HEK293 (cell line): ENCODE data around the gene MEI1.

Source experiments
- AEBP2 ChIP-seq: fragments of 450-650 bp; formaldehyde crosslinking; IDR thresholded peaks from 2 replicates; pipeline ENCODE4 v1.5.1; 2016; ENCODE audit warnings: missing biosample characterization, missing genetic modification characterization, borderline replicate concordance
- BCL11B ChIP-seq: fragments of 450-650 bp; formaldehyde crosslinking; IDR thresholded peaks from 2 replicates; pipeline ENCODE4 v1.5.1; 2016; ENCODE audit warnings: low read depth, missing biosample characterization, missing genetic modification characterization
- CTCF ChIP-seq: fragments of 450-650 bp; formaldehyde crosslinking; IDR thresholded peaks from 2 replicates; pipeline ENCODE4 v1.5.1; 2016; ENCODE audit warnings: missing biosample characterization, missing genetic modification characterization
- GLI4 ChIP-seq: fragments of 450-650 bp; formaldehyde crosslinking; IDR thresholded peaks from 2 replicates; pipeline ENCODE4 v1.5.1; 2016; ENCODE audit warnings: missing biosample characterization, missing genetic modification characterization
- GLIS2 ChIP-seq: fragments of 450-650 bp; formaldehyde crosslinking; IDR thresholded peaks from 2 replicates; pipeline ENCODE4 v1.5.1; 2016; ENCODE audit warnings: missing biosample characterization, missing genetic modification characterization
- HOXC10 ChIP-seq: sonication (generic); formaldehyde crosslinking; IDR thresholded peaks from 2 replicates; pipeline ENCODE4 v1.8.1; 2023; ENCODE audit warnings: mild to moderate bottlenecking, missing genetic modification reagents
- HOXD13 ChIP-seq: sonication (generic); formaldehyde crosslinking; IDR thresholded peaks from 2 replicates; pipeline ENCODE4 v1.8.0; 2022; ENCODE audit warnings: missing genetic modification reagents, borderline replicate concordance
- REPIN1 ChIP-seq: fragments of 450-650 bp; formaldehyde crosslinking; IDR thresholded peaks from 2 replicates; pipeline ENCODE4 v1.5.1; 2017; ENCODE audit warnings: missing biosample characterization, missing genetic modification characterization, low read depth
- REST ChIP-seq: fragments of 450-650 bp; formaldehyde crosslinking; IDR thresholded peaks from 2 replicates; pipeline ENCODE4 v1.5.1; 2016; ENCODE audit warnings: missing biosample characterization, missing genetic modification characterization
- SETDB1 ChIP-seq: IDR thresholded peaks from one replicate; pipeline ENCODE4 v1.6.1; 2017; ENCODE audit warnings: mild to moderate bottlenecking, low read length, moderate library complexity, mixed read lengths; ENCODE audit not compliant: insufficient read length
- TRIM28 ChIP-seq: IDR thresholded peaks from 2 replicates; pipeline ENCODE4 v1.6.1; 2011; ENCODE audit warnings: low read length, control low read depth, borderline replicate concordance
- WT1 ChIP-seq: fragments of 450-650 bp; formaldehyde crosslinking; IDR thresholded peaks from 2 replicates; pipeline ENCODE4 v1.5.1; 2016; ENCODE audit warnings: missing biosample characterization, missing genetic modification characterization
- YY2 ChIP-seq: fragments of 450-650 bp; formaldehyde crosslinking; IDR thresholded peaks from 2 replicates; pipeline ENCODE4 v1.5.1; 2016; ENCODE audit warnings: missing biosample characterization, missing genetic modification characterization
- ZBTB26 ChIP-seq: fragments of 450-650 bp; formaldehyde crosslinking; optimal IDR thresholded peaks from 2 replicates; pipeline ENCODE3; 2016; ENCODE audit warnings: missing biosample characterization, mild to moderate bottlenecking, missing genetic modification characterization
- ZBTB8A ChIP-seq: fragments of 450-650 bp; formaldehyde crosslinking; IDR thresholded peaks from 2 replicates; pipeline ENCODE4 v1.5.1; 2016; ENCODE audit warnings: missing biosample characterization, missing genetic modification characterization
- ZFHX2 ChIP-seq: fragments of 450-650 bp; formaldehyde crosslinking; conservative IDR thresholded peaks from 2 replicates; pipeline ENCODE4 v1.5.1; 2016; ENCODE audit warnings: missing biosample characterization, missing genetic modification characterization
- ZNF138 ChIP-seq: fragments of 450-650 bp; formaldehyde crosslinking; IDR thresholded peaks from 2 replicates; pipeline ENCODE4 v1.5.1; 2016; ENCODE audit warnings: missing biosample characterization, missing genetic modification characterization, borderline replicate concordance
- ZNF248 ChIP-seq: fragments of 450-650 bp; formaldehyde crosslinking; IDR thresholded peaks from 2 replicates; pipeline ENCODE4 v1.5.1; 2017; ENCODE audit warnings: missing biosample characterization, missing genetic modification characterization
- ZNF274 ChIP-seq, 2 experiments: fragments of 200-500 bp in 1 of 2; fragments of 450-650 bp in 1 of 2; sonication (Bioruptor generic) in 1 of 2; formaldehyde crosslinking in 1 of 2; IDR thresholded peaks; 2 replicates each; pipeline versions ENCODE4 v1.5.1 to v1.6.1; 2014 to 2016; ENCODE audit warnings: borderline replicate concordance in 1 of 2, inconsistent platforms in 1 of 2, low read length in 1 of 2, missing biosample characterization in 1 of 2, missing genetic modification characterization in 1 of 2
- ZNF280C ChIP-seq: fragments of 450-650 bp; formaldehyde crosslinking; IDR thresholded peaks from 2 replicates; pipeline ENCODE4 v1.5.1; 2016; ENCODE audit warnings: missing biosample characterization, missing genetic modification characterization
- ZNF311 ChIP-seq: fragments of 450-650 bp; formaldehyde crosslinking; IDR thresholded peaks from 2 replicates; pipeline ENCODE4 v1.5.1; 2017; ENCODE audit warnings: missing biosample characterization, missing genetic modification characterization, borderline replicate concordance
- ZNF335 ChIP-seq: fragments of 450-650 bp; formaldehyde crosslinking; conservative IDR thresholded peaks from 2 replicates; pipeline ENCODE4 v1.5.1; 2016; ENCODE audit warnings: missing biosample characterization, missing genetic modification characterization
- ZNF354C ChIP-seq: fragments of 450-650 bp; formaldehyde crosslinking; IDR thresholded peaks from 2 replicates; pipeline ENCODE4 v1.5.1; 2016; ENCODE audit warnings: missing biosample characterization, missing genetic modification characterization, low read depth, borderline replicate concordance
- ZNF426 ChIP-seq: fragments of 450-650 bp; formaldehyde crosslinking; IDR thresholded peaks from 2 replicates; pipeline ENCODE4 v1.5.1; 2017; ENCODE audit warnings: missing biosample characterization, missing genetic modification characterization, mild to moderate bottlenecking, inconsistent platforms, moderate library complexity
- ZNF558 ChIP-seq: fragments of 450-650 bp; formaldehyde crosslinking; IDR thresholded peaks from 2 replicates; pipeline ENCODE4 v1.5.1; 2016; ENCODE audit warnings: missing biosample characterization, missing genetic modification characterization
- ZNF621 ChIP-seq: fragments of 450-650 bp; formaldehyde crosslinking; IDR thresholded peaks from 2 replicates; pipeline ENCODE4 v1.5.1; 2017; ENCODE audit warnings: missing biosample characterization, missing genetic modification characterization
- ZNF639 ChIP-seq: fragments of 450-650 bp; formaldehyde crosslinking; IDR thresholded peaks from 2 replicates; pipeline ENCODE4 v1.5.1; 2016; ENCODE audit warnings: missing biosample characterization, missing genetic modification characterization
- ZNF843 ChIP-seq: fragments of 450-650 bp; formaldehyde crosslinking; IDR thresholded peaks from 2 replicates; pipeline ENCODE4 v1.5.1; 2016; ENCODE audit warnings: missing biosample characterization, missing genetic modification characterization

MEI1 gene

GRCh38 chr22:41833369-41834004 is 134.2 kb downstream of the MEI1 start (continued):
- 0 out of 2 replicates have a peak, but pooled peaks have one; percentile 3 for TF ChIP-seq CTCF (tag by site-specific recombination)
- TF ChIP-seq REPIN1: no peak
- no peak for TF ChIP-seq ZNF274 (IDR thresholded peaks at IDR 0.05; ENCODE audit: low read length)
- no peak for TF ChIP-seq ZNF274 (tag by site-specific recombination; IDR thresholded peaks at IDR 0.05; ENCODE audit: borderline replicate concordance)
- no peak for TF ChIP-seq ZNF426 (tag by site-specific recombination)
- TF ChIP-seq ZNF843 (tag by site-specific recombination): no peak
- TF ChIP-seq AEBP2 (tag by site-specific recombination): no peak
- no peak for TF ChIP-seq ZNF311 (tag by site-specific recombination)
- TF ChIP-seq ZNF138 (tag by site-specific recombination): no peak
- no peak for TF ChIP-seq REST (tag by site-specific recombination)
- TF ChIP-seq ZNF558 (tag by site-specific recombination): no peak
- no peak for TF ChIP-seq BCL11B (tag by site-specific recombination)
- TF ChIP-seq GLI4 (tag by site-specific recombination): no peak
- no peak for TF ChIP-seq SETDB1
- TF ChIP-seq HOXC10: no peak
- TF ChIP-seq ZBTB8A (tag by site-specific recombination): peak; percentile 12; the same call in 1 of the 2 replicates
- TF ChIP-seq TRIM28: no peak
- TF ChIP-seq WT1: no peak; the same call in 1 of the 2 replicates
- peak; percentile 93 for TF ChIP-seq ZBTB26 (tag by site-specific recombination)
- TF ChIP-seq YY2: no peak
- no peak for TF ChIP-seq ZNF621 (tag by site-specific recombination)
- TF ChIP-seq HOXD13: 0 out of 2 replicates have a peak, but pooled peaks have one; percentile 25
- TF ChIP-seq ZNF354C (tag by site-specific recombination): no peak
- TF ChIP-seq ZNF639 (tag by site-specific recombination): no peak
- TF ChIP-seq GLIS2 (tag by site-specific recombination): no peak
- TF ChIP-seq ZNF335 (tag by site-specific recombination): 0 out of 2 replicates have a peak, but pooled peaks have one; percentile 35
- peak; percentile 82 for TF ChIP-seq ZFHX2 (tag by site-specific recombination)
- TF ChIP-seq ZNF248 (tag by site-specific recombination): no peak
- TF ChIP-seq ZNF280C (tag by site-specific recombination): no peak
